ENCODE results near the gene KCTD12. TPM values are rescaled to one million over a fixed set of nuclear protein-coding genes. Genes with fewer than 3 reads are reported as not detected.

Gene KCTD12
- total and polyA plus RNA-seq, 10 donors = 13.4 to 164 (median 82.5) TPM

GRCh38 chr13:76894401-76895110 is 8.4 kb upstream of the KCTD12 start:
- Histone ChIP-seq H3K36me3 (no peaks in the 10 kb centered on the region), H3K9me3 (peaks cover 0 to 19% (median 14%) of the 10 kb centered on the region in 8 donors), H3K27me3 (replicated peaks in 1 of 7) (peaks cover 0 to 22% (median 0%) of the 10 kb centered on the region in 7 donors), H3K4me3 (no peak overlapping the region), H3K27ac (no peak overlapping the region), H3K4me1 (peaks cover 0 to 11% (median 0%) of the 10 kb centered on the region in 6 donors)
- no peak for TF ChIP-seq CTCF (IDR thresholded peaks at IDR 0.05 in 8 of 11, conservative IDR thresholded peaks at IDR 0.05 in 3 of 11)
- intact Hi-C loops (cut with DNase I; ENCODE audit: low total_unique reads) = no loop called here
- 10 to 19% (median 17%) methylated on average over 2 of the region's 2 CpGs for WGBS, 5 donors
- DNase-seq = no peak

GRCh38 chr13:76892488-76892887 is 6.3 kb upstream of the KCTD12 start:
- TF ChIP-seq CTCF (IDR thresholded peaks at IDR 0.05 in 8 of 11, conservative IDR thresholded peaks at IDR 0.05 in 3 of 11) (no peak), POLR2A (IDR thresholded peaks at IDR 0.05) (no peak), POLR2AphosphoS5 (IDR thresholded peaks at IDR 0.05) (no peak)
- peaks cover 0 to 15% (median 1%) of the 10 kb centered on the region in 6 donors for H3K4me1 ChIP-seq
- no peaks in the 10 kb centered on the region for H3K36me3 ChIP-seq
- intact Hi-C loops (cut with DNase I; ENCODE audit: low total_unique reads) = no loop called here
- DNase-seq = no peak
- H3K4me3 ChIP-seq = no peak overlapping the region
- H3K27ac ChIP-seq = no peak overlapping the region
- WGBS, 5 donors = 69 to 98% (median 90%) methylated on average over 1 of the region's 1 CpG
- no peaks in the 10 kb centered on the region for H3K9me3 ChIP-seq
- peaks cover 0 to 22% (median 0%) of the 10 kb centered on the region in 7 donors for H3K27me3 ChIP-seq (replicated peaks in 1 of 7)

GRCh38 chr13:76890021-76890420 is 3.8 kb upstream of the KCTD12 start:
- TF ChIP-seq POLR2A (IDR thresholded peaks at IDR 0.05) = no peak
- no peak for TF ChIP-seq POLR2AphosphoS5 (IDR thresholded peaks at IDR 0.05)
- no peak for TF ChIP-seq CTCF (IDR thresholded peaks at IDR 0.05 in 8 of 11, conservative IDR thresholded peaks at IDR 0.05 in 3 of 11)
- Histone ChIP-seq H3K4me1 (peaks cover 0 to 33% (median 17%) of the 10 kb centered on the region in 6 donors), H3K4me3 (no peak overlapping the region), H3K27me3 (replicated peaks in 1 of 7) (peaks cover 0 to 44% (median 0%) of the 10 kb centered on the region in 7 donors), H3K9me3 (no peaks in the 10 kb centered on the region), H3K36me3 (no peaks in the 10 kb centered on the region), H3K27ac (no peak overlapping the region)
- WGBS, 5 donors = 85 to 97% (median 88%) methylated on average over 1 of the region's 1 CpG
- intact Hi-C loops (cut with DNase I; ENCODE audit: low total_unique reads) = no loop called here
- no peak for DNase-seq

DNA sequence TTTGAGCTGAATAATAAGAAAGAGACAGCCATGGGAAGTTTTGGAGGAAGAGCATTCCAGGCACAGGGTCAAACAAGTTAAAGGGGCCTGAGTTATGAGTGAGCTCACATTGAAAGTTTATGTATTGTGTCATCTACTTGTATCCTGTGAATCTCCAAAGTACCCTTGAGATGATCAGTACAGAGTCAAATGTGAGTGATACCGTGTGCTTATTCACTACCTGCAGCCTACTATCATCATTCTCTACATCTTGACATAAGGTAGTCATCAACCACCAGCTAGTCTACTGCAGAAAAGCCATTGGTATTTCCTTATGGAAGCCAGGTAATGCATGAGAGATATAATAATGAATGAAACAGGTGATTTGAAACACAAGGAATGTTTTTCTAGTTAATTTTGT is 3.0 kb upstream of the KCTD12 start:
- H3K27ac ChIP-seq = no peak overlapping the region
- H3K9me3 ChIP-seq = no peaks in the 10 kb centered on the region
- peaks cover 0 to 50% (median 0%) of the 10 kb centered on the region in 7 donors for H3K27me3 ChIP-seq (replicated peaks in 1 of 7)
- TF ChIP-seq CTCF (IDR thresholded peaks at IDR 0.05 in 8 of 11, conservative IDR thresholded peaks at IDR 0.05 in 3 of 11) (no peak), POLR2AphosphoS5 (IDR thresholded peaks at IDR 0.05) (no peak), POLR2A (IDR thresholded peaks at IDR 0.05) (no peak)
- WGBS, 5 donors = 81 to 94% (median 90%) methylated on average over 1 of the region's 1 CpG
- H3K4me3 ChIP-seq = no peak overlapping the region
- no peaks in the 10 kb centered on the region for H3K36me3 ChIP-seq
- DNase-seq = no peak
- peaks cover 0 to 33% (median 22%) of the 10 kb centered on the region in 6 donors for H3K4me1 ChIP-seq
- intact Hi-C loops (cut with DNase I; ENCODE audit: low total_unique reads) = no loop called here
